HepG2 (cell line): ENCODE results near the gene CCDC148.

Experiments used
- CREB1 ChIP-seq, 2 experiments: fragments of 450-650 bp in 1 of 2; IDR thresholded peaks; 2 replicates each; pipeline ENCODE4 v1.6.1; 2016 to 2017; ENCODE audit warnings: control low read depth in 1 of 2, mild to moderate bottlenecking in 1 of 2, missing compliant biosample characterization in 1 of 2, missing genetic modification characterization in 1 of 2
- SP2 ChIP-seq: sonication (generic); formaldehyde crosslinking; IDR thresholded peaks from 2 replicates; pipeline ENCODE4 v1.5.1; 2020; ENCODE audit warnings: mild to moderate bottlenecking, missing genetic modification reagents
- ZNF124 ChIP-seq: sonication (generic); formaldehyde crosslinking; IDR thresholded peaks from 2 replicates; pipeline ENCODE4 v1.4.0; 2020; ENCODE audit warnings: missing genetic modification reagents

DNA sequence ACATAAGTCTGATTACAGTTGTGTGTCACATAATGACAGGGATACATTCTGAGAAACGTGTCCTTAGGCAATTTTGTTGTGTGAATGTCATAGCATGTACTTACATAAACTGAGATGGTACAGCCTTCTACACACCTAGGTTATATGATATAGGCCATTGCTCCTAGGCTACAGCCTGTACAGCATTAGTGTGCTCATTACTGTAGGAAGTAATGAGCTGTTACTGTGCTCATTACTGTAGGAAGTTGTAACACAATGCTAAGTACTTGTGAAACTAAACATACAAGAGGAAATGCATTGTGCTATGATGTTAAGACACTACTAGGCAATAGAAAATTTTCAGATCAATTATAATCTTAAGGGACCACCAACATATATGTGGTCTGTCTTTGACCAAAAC lies 282.1 kb downstream of the CCDC148 start:
- TF ChIP-seq ZNF124: no peak
- TF ChIP-seq SP2 (CRISPR knock-in tag): no peak
- no peak for TF ChIP-seq CREB1 (IDR thresholded peaks at IDR 0.05)
- TF ChIP-seq CREB1 (CRISPR knock-in tag; IDR thresholded peaks at IDR 0.05): no peak
